GM18498 (cell line): ENCODE measurements around the gene PLEKHA3.

Experiments used
- ATAC-seq: cut with Tn5 transposase; IDR thresholded peaks from one replicate; pipeline ENCODE4 v1.9.1; 2021; ENCODE audit warnings: mild to moderate bottlenecking, moderate library complexity; ENCODE audit not compliant: unreplicated experiment

PLEKHA3 gene

GRCh38 chr2:178478439-178479274 is 1.6 kb upstream of the PLEKHA3 start, which contains the start of gene FKBP7:
FKBP7 (minus strand) TSS chr2:178478600; CDS start chr2:178478499, 101 bp downstream.
- ATAC-seq: peak; percentile 62

GRCh38 chr2:178479275-178479616 is 1.0 kb upstream of the PLEKHA3 start:
- no peak for ATAC-seq

- ATAC-seq: no peak
Measured at GRCh38 chr2:178479758-178480226, 465 bp upstream of the PLEKHA3 start.

- ATAC-seq: peak; percentile 26
Measured at GRCh38 chr2:178482437-178482836, 2.2 kb downstream of the PLEKHA3 start.

GRCh38 chr2:178484245-178485041 is 4.2 kb downstream of the PLEKHA3 start:
- ATAC-seq: no peak

- no peak for ATAC-seq
Measured at GRCh38 chr2:178485356-178485755, 5.1 kb downstream of the PLEKHA3 start.

- ATAC-seq: no peak
Measured at GRCh38 chr2:178491612-178492011, 11.4 kb downstream of the PLEKHA3 start.

- no peak for ATAC-seq
Measured at GRCh38 chr2:178496049-178496448, 15.8 kb downstream of the PLEKHA3 start.

- ATAC-seq: peak; percentile 55
Measured at GRCh38 chr2:178498137-178498536, 17.9 kb downstream of the PLEKHA3 start.

- no peak for ATAC-seq
Measured at GRCh38 chr2:178499640-178500039, 19.4 kb downstream of the PLEKHA3 start.

- ATAC-seq: no peak
Measured at GRCh38 chr2:178502751-178503150, 22.5 kb downstream of the PLEKHA3 start.

GRCh38 chr2:178506101-178506500 is 25.8 kb downstream of the PLEKHA3 start:
- no peak for ATAC-seq

GRCh38 chr2:178506524-178506923 is 26.3 kb downstream of the PLEKHA3 start:
- no peak for ATAC-seq

GRCh38 chr2:178506949-178507348 is 26.7 kb downstream of the PLEKHA3 start:
- no peak for ATAC-seq

GRCh38 chr2:178508646-178509045 is 28.4 kb downstream of the PLEKHA3 start:
- no peak for ATAC-seq

GRCh38 chr2:178510384-178510783 is 30.1 kb downstream of the PLEKHA3 start:
- no peak for ATAC-seq

GRCh38 chr2:178512484-178512883 is 32.2 kb downstream of the PLEKHA3 start:
- no peak for ATAC-seq

- no peak for ATAC-seq
Measured at GRCh38 chr2:178513876-178514275, 33.6 kb downstream of the PLEKHA3 start.

- ATAC-seq: no peak
Measured at GRCh38 chr2:178514664-178515063, 34.4 kb downstream of the PLEKHA3 start.

- ATAC-seq: no peak
Measured at GRCh38 chr2:178517496-178517895, 37.2 kb downstream of the PLEKHA3 start.

- ATAC-seq: no peak
Measured at GRCh38 chr2:178521304-178522150, 41.3 kb downstream of the PLEKHA3 start.
